ENCODE data around the gene PSMD1. TPM values are rescaled to one million over a fixed set of nuclear protein-coding genes. Genes with fewer than 3 reads are reported as not detected.

Gene PSMD1
- total and polyA plus RNA-seq, 2 donors (not counting 3 experiments of a cell fraction or from before 2014, with no cell fraction given), result 163 to 209 TPM

GRCh38 chr2:231111987-231112386 is 55.3 kb downstream of the PSMD1 start:
- no peaks in the 10 kb centered on the region for H3K27me3 ChIP-seq (ENCODE audit: control insufficient read depth in 2 of 2, insufficient read depth in 2 of 2, low read length in 2 of 2)
- FAIRE-seq, result no peak
- BruUV-seq (replicated peaks), result no TSS peak
- dilution Hi-C loops (cut with MboI; ENCODE audit: extremely low pct_ligation_motif_present, low sequenced_read_pairs), result no loop called here
- intact Hi-C loops (cut with micrococcal nuclease), result loop anchor here (2.0 kb wide), 1 partner anchor 57 kb away; no protein-coding TSS in a partner anchor
- no peak overlapping the region for H3K4me2 ChIP-seq (ENCODE audit: insufficient read depth, low read length)
- H4K20me1 ChIP-seq (replicated peaks; ENCODE audit: control insufficient read depth, extremely low read depth, insufficient read depth, low read length), result no peaks in the 10 kb centered on the region
- H3K4me3 ChIP-seq (replicated peaks in 1 of 3; ENCODE audit: insufficient read depth in 1 of 3, low read depth in 1 of 3, low read length in 3 of 3), result no peak overlapping the region
- ChIA-PET POLR2A (no interaction called here), CTCF (interaction anchor here (0.7 to 5.6 kb wide), 14 partner anchors 8 to 341 kb away, joined by 3 to 116 read pairs (median 14); partner anchors contain the start of genes ARMC9 and HTR2B)
- H3K27ac ChIP-seq (ENCODE audit: insufficient read depth, low read depth, low read length), result no peak overlapping the region
- H3K9ac ChIP-seq (replicated peaks; ENCODE audit: extremely low read depth, insufficient read depth, low read length), result no peak overlapping the region
- H3K79me2 ChIP-seq (ENCODE audit: control insufficient read depth, insufficient read depth, low read length), result peaks cover 8% of the 10 kb centered on the region
- TF ChIP-seq EZH2 (IDR thresholded peaks at IDR 0.05; ENCODE audit: borderline replicate concordance, low read depth, low read length, severe bottlenecking) (no peak), POLR2A (IDR thresholded peaks at IDR 0.05; ENCODE audit: low read depth, low read length) (no peak), JUN (IDR thresholded peaks at IDR 0.05; ENCODE audit: borderline replicate concordance, insufficient read depth, insufficient read length, low read depth) (no peak), FOS (IDR thresholded peaks at IDR 0.05; ENCODE audit: borderline replicate concordance, insufficient read depth, low read length) (no peak), CTCF (IDR thresholded peaks at IDR 0.05; ENCODE audit: extremely low read depth in 1 of 2, insufficient read depth in 1 of 2, low read depth in 1 of 2, low read length in 2 of 2) (no peak), GATA2 (IDR thresholded peaks at IDR 0.05; ENCODE audit: insufficient read depth, insufficient read length, low read depth, low read length) (no peak), MYC (IDR thresholded peaks at IDR 0.05; ENCODE audit: low read depth, low read length) (no peak), POLR2AphosphoS5 (IDR thresholded peaks at IDR 0.05; ENCODE audit: insufficient read depth, low read depth, low read length) (no peak)
- TF ChIP-seq, protein P1, sequence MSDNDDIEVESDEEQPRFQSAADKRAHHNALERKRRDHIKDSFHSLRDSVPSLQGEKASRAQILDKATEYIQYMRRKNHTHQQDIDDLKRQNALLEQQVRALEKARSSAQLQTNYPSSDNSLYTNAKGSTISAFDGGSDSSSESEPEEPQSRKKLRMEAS (IDR thresholded peaks at IDR 0.05; ENCODE audit: insufficient read depth, insufficient read length), result no peak
- H3K9me3 ChIP-seq (replicated peaks; ENCODE audit: control insufficient read depth, insufficient read depth, low read length), result no peaks in the 10 kb centered on the region
- peaks cover 9 to 15% of the 10 kb centered on the region in 2 experiments for H3K36me3 ChIP-seq (ENCODE audit: control insufficient read depth in 2 of 2, extremely low read depth in 1 of 2, insufficient read depth in 2 of 2, low read length in 2 of 2)
- DNase-seq (ENCODE audit: low read depth, low spot score), result no peak
- H3K4me1 ChIP-seq (ENCODE audit: control insufficient read depth, extremely low read depth, insufficient read depth, low read length), result peaks cover 12% of the 10 kb centered on the region
- H3K9me1 ChIP-seq (replicated peaks; ENCODE audit: control insufficient read depth, extremely low read depth, insufficient read depth, low read length), result no peaks in the 10 kb centered on the region
- H2AFZ ChIP-seq (ENCODE audit: low read depth, low read length), result no peak overlapping the region
